GM19023 (cell line): Measurements from ENCODE around the gene WDFY1.
A peak's percentile ranks its signal among the peaks of the same experiment; 100 is the strongest.
"Not testable (repeated sequence)": the region's sequence is repeated elsewhere in the genome, so short reads cannot be mapped to it uniquely, and the experiment has no call there.

Experiments used
- ATAC-seq: cut with Tn5 transposase; IDR thresholded peaks from one replicate; pipeline ENCODE4 v1.9.1; 2021; ENCODE audit warnings: mild to moderate bottlenecking, moderate library complexity; ENCODE audit not compliant: unreplicated experiment

WDFY1 gene

GRCh38 chr2:223957092-223957851 is 12.1 kb upstream of the WDFY1 start, which contains the start of gene MRPL44:
TSS of gene MRPL44 (plus strand) at chr2:223957463. CDS start at chr2:223957473, 10 bp downstream.
- ATAC-seq = peak; percentile 91

DNA sequence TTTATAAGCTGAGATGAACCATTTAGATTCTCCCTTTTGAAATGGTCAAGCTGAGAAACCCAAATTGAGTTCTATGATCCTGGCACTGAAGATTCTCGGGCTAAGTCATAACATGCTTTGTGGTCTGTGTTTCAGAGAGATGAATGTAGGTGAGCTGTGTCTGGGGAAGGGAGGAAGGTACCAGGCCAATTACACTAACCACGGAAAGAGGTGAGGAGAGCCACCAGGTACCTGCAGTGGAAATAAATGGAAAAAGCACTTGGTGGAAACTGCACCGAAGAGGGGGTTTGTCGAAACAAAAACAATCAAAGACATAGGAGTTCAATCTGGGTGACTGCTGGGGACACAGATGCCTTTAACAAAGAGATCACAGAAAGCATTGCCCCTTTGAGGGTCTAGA is 11.2 kb upstream of the WDFY1 start:
- ATAC-seq = no peak

GRCh38 chr2:223954401-223954800 is 9.3 kb upstream of the WDFY1 start:
- no peak for ATAC-seq

GRCh38 chr2:223952280-223952968 is 7.3 kb upstream of the WDFY1 start:
- ATAC-seq = peak; percentile 50

DNA sequence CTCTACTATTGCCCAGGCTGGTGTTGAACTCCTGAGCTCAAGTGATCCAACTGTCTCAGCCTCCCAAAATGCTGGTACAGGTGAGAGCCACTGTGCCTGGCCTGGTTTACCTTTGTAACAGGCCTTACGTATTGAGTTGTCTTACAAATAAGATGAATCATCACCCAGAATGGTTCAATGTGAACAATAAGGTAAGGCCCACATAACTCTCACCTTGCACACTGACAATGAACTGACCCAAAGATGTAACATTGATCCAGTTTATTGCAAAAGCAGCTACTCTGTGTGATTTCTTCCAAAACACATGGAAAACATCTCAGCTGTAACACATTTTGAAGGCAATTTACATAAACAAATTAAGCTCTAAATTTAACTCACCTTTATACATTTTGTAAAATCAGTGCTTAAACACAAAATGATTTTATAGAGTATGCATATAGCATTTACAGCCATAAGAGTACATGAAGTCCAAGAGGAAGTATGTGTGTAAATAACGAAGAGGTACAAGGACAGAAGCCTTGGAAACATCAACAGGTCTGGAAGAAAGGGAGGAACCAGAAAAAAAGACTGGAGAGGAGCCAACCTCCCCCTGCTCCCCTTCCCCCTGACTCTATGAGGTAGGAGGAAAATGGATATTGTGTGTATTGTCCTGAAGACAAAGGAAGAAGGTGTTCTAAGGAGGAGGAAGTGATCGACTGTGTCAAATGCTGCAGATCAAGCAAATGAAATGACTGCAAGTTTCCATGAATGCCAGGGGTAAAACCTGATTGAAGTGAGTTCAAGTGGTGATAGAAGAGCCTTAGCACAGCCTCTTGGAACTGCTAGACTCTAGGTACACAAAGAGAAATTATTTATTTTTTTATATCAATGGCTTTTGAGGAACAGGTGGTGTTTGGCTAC is 5.6 kb upstream of the WDFY1 start:
- no peak for ATAC-seq

- ATAC-seq = no peak
These were observed 4.2 kb upstream of the WDFY1 start for GRCh38 chr2:223949241-223949840.

- no peak for ATAC-seq
These were observed 2.6 kb upstream of the WDFY1 start for GRCh38 chr2:223947711-223948205.

DNA sequence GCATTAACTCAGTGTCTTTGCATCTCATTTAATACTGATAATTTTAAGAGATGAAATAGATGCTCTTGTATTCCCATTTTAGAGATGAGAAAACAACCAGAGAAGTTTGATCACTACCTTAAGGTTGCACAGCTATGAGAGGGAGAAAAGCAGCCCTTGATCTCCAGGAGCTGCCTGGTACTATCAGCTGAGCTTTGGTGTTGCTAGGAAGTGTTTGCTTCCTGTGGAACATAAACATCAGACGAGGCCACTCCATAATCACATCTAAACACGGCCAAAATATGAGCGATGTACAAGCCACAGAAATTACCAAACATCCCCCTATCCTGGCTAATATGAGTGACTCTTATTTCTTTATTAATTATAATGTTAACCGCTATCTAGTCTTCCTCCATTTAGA is 620 bp upstream of the WDFY1 start:
- no peak for ATAC-seq

GRCh38 chr2:223944166-223944702 is 901 bp downstream of the WDFY1 start:
- ATAC-seq = no peak

DNA sequence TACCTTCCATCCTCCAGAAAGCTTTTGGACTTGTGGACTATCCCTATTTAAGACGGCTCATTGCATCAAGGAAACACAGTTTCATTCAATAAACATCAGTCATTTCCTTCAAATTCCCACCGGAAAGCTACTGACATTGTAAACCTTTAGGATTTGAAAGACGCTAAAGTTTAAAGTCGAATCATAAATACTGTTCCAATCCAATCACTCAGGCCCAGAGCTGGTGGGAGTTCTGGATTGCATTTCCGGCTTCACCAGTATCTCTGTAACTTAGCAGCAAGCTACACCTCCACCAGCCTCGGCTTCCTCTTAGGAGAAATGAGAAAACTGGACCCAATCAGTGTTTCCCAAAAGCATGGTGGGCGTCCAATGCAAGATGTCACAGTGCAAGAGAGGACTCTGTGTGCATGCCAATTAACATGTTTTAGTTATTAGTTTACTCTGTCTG is 1.6 kb downstream of the WDFY1 start:
- ATAC-seq = no peak

DNA sequence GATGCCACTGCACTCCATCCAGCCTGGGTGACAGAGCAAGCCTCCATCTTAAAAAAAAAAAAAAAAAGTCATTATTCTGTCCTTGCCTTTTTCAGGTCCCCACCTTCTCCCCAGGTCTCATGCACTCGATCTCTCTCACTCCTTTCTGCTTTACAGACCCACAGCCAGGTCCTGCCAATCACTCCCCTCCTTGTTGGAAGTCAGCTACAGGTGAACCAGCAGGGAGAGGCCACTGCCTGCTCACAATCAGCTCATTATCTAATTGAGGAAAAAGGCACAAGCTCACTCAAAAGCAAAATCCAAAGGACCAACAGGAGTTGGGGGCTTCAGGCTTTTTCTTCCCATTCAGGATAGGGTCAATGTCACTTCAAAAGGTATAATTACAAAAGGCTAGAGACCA is 2.0 kb downstream of the WDFY1 start:
- ATAC-seq = no peak

- peak; percentile 47 for ATAC-seq
These were observed 3.4 kb downstream of the WDFY1 start for GRCh38 chr2:223941579-223942277.

DNA sequence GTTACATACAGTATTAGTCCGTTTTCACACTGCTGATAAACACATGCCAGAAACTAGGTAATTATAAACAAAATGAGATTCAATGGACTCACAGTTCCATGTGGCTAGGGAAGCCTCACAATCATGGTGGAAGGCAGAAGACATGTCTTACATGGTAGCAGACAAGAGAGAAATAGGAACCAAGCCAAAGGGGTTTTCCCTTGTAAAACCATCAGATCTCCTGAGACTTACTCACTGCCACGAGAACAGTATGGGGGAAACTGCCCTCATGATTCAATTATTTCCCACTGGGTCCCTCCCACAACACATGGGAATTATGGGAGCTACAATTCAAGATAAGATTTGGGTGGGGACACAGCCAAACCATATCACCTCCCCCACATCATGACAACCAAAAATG is 5.7 kb downstream of the WDFY1 start:
- ATAC-seq = not testable (repeated sequence)

DNA sequence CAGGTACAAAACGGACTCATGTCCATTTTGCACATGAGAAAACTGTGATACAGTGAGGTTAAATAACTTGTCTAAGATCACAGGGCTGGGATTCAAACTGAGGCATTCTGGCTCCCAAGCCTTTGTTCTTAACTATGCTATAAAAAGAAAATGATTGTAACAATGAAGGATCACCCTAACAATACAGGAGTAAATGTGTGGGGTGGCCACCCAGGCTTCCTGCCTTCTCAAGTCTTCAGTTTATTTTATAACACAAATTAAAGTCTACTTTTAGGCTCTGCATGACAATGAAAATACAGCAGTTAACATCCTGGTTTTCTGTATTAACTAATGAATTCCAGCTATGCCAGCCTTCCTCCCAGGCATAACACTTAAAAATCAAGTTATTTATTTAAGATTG is 7.6 kb downstream of the WDFY1 start:
- ATAC-seq = no peak

- no peak for ATAC-seq
These were observed 8.2 kb downstream of the WDFY1 start for GRCh38 chr2:223936862-223937326.

GRCh38 chr2:223935459-223936125 is 9.5 kb downstream of the WDFY1 start:
- no peak for ATAC-seq

DNA sequence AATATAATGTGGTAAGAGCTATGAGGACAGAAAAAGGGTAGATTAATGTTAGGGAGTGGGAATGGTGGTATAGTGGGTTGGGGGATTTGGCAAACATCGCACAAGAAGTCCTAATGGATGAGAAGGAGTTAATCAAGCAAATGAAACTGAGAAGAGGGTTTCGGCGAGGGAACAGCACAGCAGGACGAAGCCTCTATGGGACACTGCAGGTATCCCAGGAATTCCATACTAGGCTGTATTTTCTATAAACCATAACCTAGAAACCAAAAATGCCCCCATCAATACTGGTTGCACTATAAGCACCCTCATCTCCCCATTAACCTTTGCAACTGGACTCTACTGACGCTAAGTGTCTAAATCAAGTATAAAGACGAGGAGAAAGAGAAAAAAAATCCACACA is 10.3 kb downstream of the WDFY1 start:
- no peak for ATAC-seq

GRCh38 chr2:223932816-223933800 is 12.0 kb downstream of the WDFY1 start:
- ATAC-seq = no peak
